PFSK-1 (cell line): ENCODE measurements around the gene CACUL1.

Experiments
- FOXP2 ChIP-seq: optimal IDR thresholded peaks from 2 replicates; pipeline ENCODE3; 2011; ENCODE audit warnings: borderline replicate concordance, control low read depth, inconsistent platforms; ENCODE audit not compliant: insufficient read depth; ENCODE audit errors: extremely low read length, extremely low read depth
- POLR2AphosphoS5 ChIP-seq: IDR thresholded peaks from 2 replicates; pipeline ENCODE4 v1.6.1; 2012; ENCODE audit warnings: low read depth, mild to moderate bottlenecking, control low read depth, low read length, moderate library complexity
- SIN3A ChIP-seq: IDR thresholded peaks from 2 replicates; pipeline ENCODE4 v1.6.1; 2012; ENCODE audit warnings: mild to moderate bottlenecking, low read length, moderate library complexity, borderline replicate concordance; ENCODE audit not compliant: insufficient read depth
- TAF1 ChIP-seq: IDR thresholded peaks from 2 replicates; pipeline ENCODE4 v1.6.1; 2012; ENCODE audit warnings: low read length, control low read depth, borderline replicate concordance; ENCODE audit not compliant: insufficient read depth
- TF ChIP-seq, protein P1 (sequence below), 2 experiments: IDR thresholded peaks; 2 replicates each; pipeline versions ENCODE4 v1.6.1 to v1.8.0; 2011 to 2012; ENCODE audit warnings: low read depth in 2 of 2, low read length in 2 of 2, control low read depth in 1 of 2, inconsistent platforms in 1 of 2, mild to moderate bottlenecking in 1 of 2, moderate library complexity in 1 of 2; ENCODE audit not compliant: insufficient read depth in 1 of 2

DNA sequence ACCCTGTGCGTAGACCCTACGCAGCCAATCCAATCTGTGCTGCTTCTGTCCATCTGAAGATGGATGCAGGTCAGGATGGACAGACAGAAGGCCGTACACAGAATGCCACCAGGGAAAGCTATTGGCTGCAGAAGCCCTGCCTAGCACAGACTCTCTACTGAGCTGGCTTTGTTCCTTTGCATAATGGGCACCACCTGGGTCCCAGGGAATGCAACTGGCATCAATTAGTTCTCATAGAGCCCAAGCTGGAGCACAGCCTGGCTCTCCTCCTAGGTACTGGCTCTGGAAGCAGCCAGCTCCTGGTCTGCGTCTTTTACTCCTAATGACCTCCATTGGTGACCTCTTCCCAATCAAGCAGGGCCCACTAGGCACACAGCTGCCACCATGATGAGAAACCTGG lies 26.8 kb upstream of the CACUL1 start:
- no peak for TF ChIP-seq SIN3A
- no peak for TF ChIP-seq POLR2AphosphoS5
- TF ChIP-seq TAF1 = no peak
- TF ChIP-seq, protein P1, sequence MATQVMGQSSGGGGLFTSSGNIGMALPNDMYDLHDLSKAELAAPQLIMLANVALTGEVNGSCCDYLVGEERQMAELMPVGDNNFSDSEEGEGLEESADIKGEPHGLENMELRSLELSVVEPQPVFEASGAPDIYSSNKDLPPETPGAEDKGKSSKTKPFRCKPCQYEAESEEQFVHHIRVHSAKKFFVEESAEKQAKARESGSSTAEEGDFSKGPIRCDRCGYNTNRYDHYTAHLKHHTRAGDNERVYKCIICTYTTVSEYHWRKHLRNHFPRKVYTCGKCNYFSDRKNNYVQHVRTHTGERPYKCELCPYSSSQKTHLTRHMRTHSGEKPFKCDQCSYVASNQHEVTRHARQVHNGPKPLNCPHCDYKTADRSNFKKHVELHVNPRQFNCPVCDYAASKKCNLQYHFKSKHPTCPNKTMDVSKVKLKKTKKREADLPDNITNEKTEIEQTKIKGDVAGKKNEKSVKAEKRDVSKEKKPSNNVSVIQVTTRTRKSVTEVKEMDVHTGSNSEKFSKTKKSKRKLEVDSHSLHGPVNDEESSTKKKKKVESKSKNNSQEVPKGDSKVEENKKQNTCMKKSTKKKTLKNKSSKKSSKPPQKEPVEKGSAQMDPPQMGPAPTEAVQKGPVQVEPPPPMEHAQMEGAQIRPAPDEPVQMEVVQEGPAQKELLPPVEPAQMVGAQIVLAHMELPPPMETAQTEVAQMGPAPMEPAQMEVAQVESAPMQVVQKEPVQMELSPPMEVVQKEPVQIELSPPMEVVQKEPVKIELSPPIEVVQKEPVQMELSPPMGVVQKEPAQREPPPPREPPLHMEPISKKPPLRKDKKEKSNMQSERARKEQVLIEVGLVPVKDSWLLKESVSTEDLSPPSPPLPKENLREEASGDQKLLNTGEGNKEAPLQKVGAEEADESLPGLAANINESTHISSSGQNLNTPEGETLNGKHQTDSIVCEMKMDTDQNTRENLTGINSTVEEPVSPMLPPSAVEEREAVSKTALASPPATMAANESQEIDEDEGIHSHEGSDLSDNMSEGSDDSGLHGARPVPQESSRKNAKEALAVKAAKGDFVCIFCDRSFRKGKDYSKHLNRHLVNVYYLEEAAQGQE (IDR thresholded peaks at IDR 0.05; ENCODE audit: insufficient read depth in 1 of 2, low read depth in 2 of 2, low read length in 2 of 2) = no peak
- no peak for TF ChIP-seq FOXP2
